Body of pancreas (tissue), 4 donors: Measurements from ENCODE around the gene PCNA. TPM values are rescaled to one million over a fixed set of nuclear protein-coding genes. Genes with fewer than 3 reads are reported as not detected.
A peak's percentile ranks its signal among the peaks of the same experiment; 100 is the strongest.

Source experiments
- ATAC-seq: fragments of 150-250 bp; one replicate; pipeline ENCODE4 v1.9.1; 2016
- DNase-seq, 4 donors: peaks; one replicate each; pipeline ENCODE4 v3.0.0-alpha.2; 2019
- H3K27ac ChIP-seq, 4 donors: fragments of 200-600 bp; sonication (generic); 1 replicate in 3 of 4; 2 replicates in 1 of 4; pipeline versions ENCODE4 v1.5.1 to v1.6.1; 2016 to 2019; ENCODE audit warnings: mild to moderate bottlenecking in 1 of 4, mixed read lengths in 1 of 4, moderate library complexity in 1 of 4
- H3K27me3 ChIP-seq, 2 donors: fragments of 200-600 bp; sonication (generic); one replicate each; pipeline ENCODE4 v1.6.0; 2016; ENCODE audit warnings: mild to moderate bottlenecking in 1 of 2
- H3K36me3 ChIP-seq, 2 donors: fragments of 200-600 bp; sonication (generic); replicated peaks in 1 of 2; 2 replicates each; pipeline ENCODE4 v1.5.1; 2016; ENCODE audit warnings: low read depth in 2 of 2; ENCODE audit not compliant: insufficient read depth in 1 of 2
- H3K4me1 ChIP-seq: fragments of 200-600 bp; sonication (generic); one replicate; pipeline ENCODE4 v1.6.0; 2016
- H3K4me3 ChIP-seq, 2 donors: fragments of 200-600 bp; sonication (generic); 1 replicate in 1 of 2; 2 replicates in 1 of 2; pipeline ENCODE4 v1.5.1; 2016 to 2019
- H3K9me3 ChIP-seq, 3 donors: fragments of 200-600 bp; sonication (generic); 1 replicate in 2 of 3; 2 replicates in 1 of 3; pipeline ENCODE4 v1.5.1; 2016
- CTCF ChIP-seq, 7 experiments: fragments of 450-650 bp in 4 of 7; fragments of 200-600 bp in 3 of 7; sonication (generic) in 3 of 7; IDR thresholded peaks; one replicate each; pipeline ENCODE4 v1.5.1; 2016 to 2019; ENCODE audit warnings: antibody characterized with exemption in 7 of 7
- POLR2A ChIP-seq, 3 donors: fragments of 450-650 bp; IDR thresholded peaks; one replicate each; pipeline ENCODE4 v1.6.1; 2016; ENCODE audit warnings: antibody characterized with exemption in 3 of 3, mild to moderate bottlenecking in 2 of 3
- WGBS, 2 donors: methylation state at CpG; one replicate each; pipeline ENCODE4 v1.1.5; 2017; 5-methylcytosine and 5-hydroxymethylcytosine counted together
- intact Hi-C: fragments of 100-400 bp; cut with DNase I; formaldehyde crosslinking; loops from one replicate; pipeline ENCODE4 v1.15.1; 2023
- small RNA-seq: library from RNA; depleted of rRNA; stranded (forward); fragments of <200 nt; gene quantifications from one replicate; pipeline ENCODE3, GENCODE V24; 2016
- total RNA-seq, 2 donors: library from RNA; depleted of rRNA; stranded (reverse); fragments of >200 nt; gene quantifications; one replicate each; pipeline ENCODE4 v1.1.0, GENCODE V29; 2016

PCNA gene
- total RNA-seq, 2 donors from 2014 or later = 22.8 to 32.0 TPM

DNA sequence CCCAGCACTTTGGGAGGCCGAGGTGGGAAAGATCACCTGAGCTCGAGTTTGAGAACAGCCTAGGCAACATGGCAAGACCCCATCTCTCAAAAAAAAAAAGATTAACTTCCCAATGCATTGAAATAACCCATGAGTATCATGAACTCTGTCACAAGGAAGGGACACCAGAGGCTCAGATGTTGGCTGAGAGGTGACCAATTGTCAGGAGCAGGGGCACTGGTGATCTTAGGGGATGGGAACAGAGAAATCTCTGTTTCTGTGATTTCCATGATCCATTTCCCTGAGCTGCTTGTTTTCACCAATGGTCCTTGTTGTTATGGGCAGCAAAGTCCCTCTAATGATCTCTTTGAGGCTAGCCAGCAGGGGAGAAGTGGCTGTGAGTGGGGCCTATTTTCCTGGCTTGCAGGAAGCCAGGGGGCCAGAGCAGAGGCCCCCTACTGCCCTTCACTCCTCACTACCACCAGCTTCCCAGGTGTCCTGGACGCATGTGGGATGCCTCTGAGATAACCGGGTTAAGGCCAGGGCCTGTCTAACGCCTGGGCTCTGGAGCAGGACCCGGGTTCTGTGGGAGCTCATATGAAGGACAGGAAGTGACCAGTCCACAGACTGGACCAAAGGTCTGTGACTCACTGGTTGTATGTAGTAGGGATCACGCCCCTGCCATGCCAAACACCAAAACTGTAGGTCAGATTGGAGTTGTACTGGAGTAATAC is 54.4 kb downstream of the PCNA start:
- ATAC-seq = peak; percentile 18
- Histone ChIP-seq H3K27me3 (no peaks in the 10 kb centered on the region), H3K4me1 (peaks cover 8% of the 10 kb centered on the region), H3K36me3 (no peaks in the 10 kb centered on the region), H3K4me3 (no peak overlapping the region), H3K27ac (peak overlapping the region in 3 of 4 donors; percentile 2 to 67 (median 64)), H3K9me3 (no peaks in the 10 kb centered on the region)
- DNase-seq = peak in 1 of 4 donors; percentile 24
- intact Hi-C loops = no loop called here
- WGBS, 2 donors = 77 to 84% methylated on average over 5 to 7 of the region's 7 CpGs
- no peak for TF ChIP-seq POLR2A (IDR thresholded peaks at IDR 0.05)
- TF ChIP-seq CTCF (IDR thresholded peaks at IDR 0.05) = no peak

Small RNA genes within 50 kb of the gene (small RNA-seq; reads per million reads assigned to genes)
- not detected for gene RF00019
- gene RF00568 = not detected
- gene RNA5SP474 = not detected

Other genes starting within 250 kb of the PCNA start
- gene SLC23A2, start 118.4 kb downstream of the PCNA start, total RNA-seq = 10 to 100 TPM; 12.2 TPM
- gene TMEM230, start 6.9 kb downstream of the PCNA start, total RNA-seq = 10 to 100 TPM; 24.7 to 48.0 TPM
- gene CDS2, start 7.0 kb upstream of the PCNA start, total RNA-seq = 10 to 100 TPM; 10.2 to 13.5 TPM
- gene PROKR2, start 197.0 kb upstream of the PCNA start, total RNA-seq = not detected